Ishikawa (cell line): ENCODE results near the gene HEATR3.

Experiments used
- CEBPB ChIP-seq: IDR thresholded peaks from 2 replicates; pipeline ENCODE4 v1.6.1; 2012
- CREB1 ChIP-seq: IDR thresholded peaks from 2 replicates; pipeline ENCODE4 v1.6.1; 2012; ENCODE audit warnings: low read depth
- EGR1 ChIP-seq: IDR thresholded peaks from 2 replicates; pipeline ENCODE4 v1.6.1; 2012
- EP300 ChIP-seq: IDR thresholded peaks from 2 replicates; pipeline ENCODE4 v1.6.1; 2012; ENCODE audit warnings: borderline replicate concordance
- FOXM1 ChIP-seq: IDR thresholded peaks from 2 replicates; pipeline ENCODE4 v1.6.1; 2012; ENCODE audit warnings: low read depth, borderline replicate concordance
- NFIC ChIP-seq: IDR thresholded peaks from 2 replicates; pipeline ENCODE4 v1.6.1; 2012
- RAD21 ChIP-seq: IDR thresholded peaks from 2 replicates; pipeline ENCODE4 v1.6.1; 2012; ENCODE audit warnings: low read depth
- REST ChIP-seq: IDR thresholded peaks from 2 replicates; pipeline ENCODE4 v1.6.1; 2012; ENCODE audit warnings: low read depth, mild to moderate bottlenecking
- TAF1 ChIP-seq: IDR thresholded peaks from 2 replicates; pipeline ENCODE4 v1.6.1; 2012; ENCODE audit warnings: low read depth, mild to moderate bottlenecking
- TCF12 ChIP-seq: IDR thresholded peaks from 2 replicates; pipeline ENCODE4 v1.6.1; 2012; ENCODE audit warnings: low read depth
- TEAD4 ChIP-seq: IDR thresholded peaks from 2 replicates; pipeline ENCODE4 v1.6.1; 2012
- USF1 ChIP-seq: IDR thresholded peaks from 2 replicates; pipeline ENCODE4 v1.6.1; 2012

- no peak for TF ChIP-seq TAF1
- TF ChIP-seq REST = no peak
- TF ChIP-seq CEBPB = no peak
- TF ChIP-seq EGR1 = no peak
- TF ChIP-seq RAD21 = no peak
- no peak for TF ChIP-seq USF1
- TF ChIP-seq NFIC = no peak; the same call in 1 of the 2 replicates
- no peak for TF ChIP-seq EP300
- TF ChIP-seq FOXM1 = no peak
- no peak for TF ChIP-seq TEAD4
- TF ChIP-seq TCF12 = no peak
- no peak for TF ChIP-seq CREB1
These were observed 916 bp downstream of the HEATR3 start for GRCh38 chr16:50066482-50067289.
